Right kidney (tissue), 1 donor: ENCODE results near the gene TMEM132D.

ENCODE experiments used
- DNase-seq: peaks from one replicate; pipeline ENCODE4 v3.0.0-alpha.2; 2016

Gene TMEM132D

GRCh38 chr12:129532082-129532481 lies 371.7 kb downstream of the TMEM132D start:
- no peak for DNase-seq

DNA sequence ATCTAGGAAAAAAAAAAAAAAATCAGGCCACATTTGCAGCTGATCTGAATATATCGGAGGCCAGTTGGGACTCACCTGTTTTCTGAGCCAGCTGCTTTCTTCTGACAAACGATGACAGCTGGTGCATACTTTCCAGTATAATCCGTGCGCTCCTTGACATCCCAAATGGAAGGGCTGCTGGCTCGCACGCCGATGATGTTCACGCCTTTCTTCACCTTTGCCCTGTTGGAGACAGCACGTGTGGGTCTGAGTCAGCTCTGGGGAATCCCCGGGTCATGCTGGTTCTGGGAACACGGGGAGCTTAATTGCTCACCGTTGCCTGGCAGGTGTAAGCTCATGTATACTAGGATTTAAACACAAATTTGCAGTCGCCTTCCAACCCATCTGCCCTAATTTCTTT lies 372.8 kb downstream of the TMEM132D start:
- DNase-seq = no peak

DNA sequence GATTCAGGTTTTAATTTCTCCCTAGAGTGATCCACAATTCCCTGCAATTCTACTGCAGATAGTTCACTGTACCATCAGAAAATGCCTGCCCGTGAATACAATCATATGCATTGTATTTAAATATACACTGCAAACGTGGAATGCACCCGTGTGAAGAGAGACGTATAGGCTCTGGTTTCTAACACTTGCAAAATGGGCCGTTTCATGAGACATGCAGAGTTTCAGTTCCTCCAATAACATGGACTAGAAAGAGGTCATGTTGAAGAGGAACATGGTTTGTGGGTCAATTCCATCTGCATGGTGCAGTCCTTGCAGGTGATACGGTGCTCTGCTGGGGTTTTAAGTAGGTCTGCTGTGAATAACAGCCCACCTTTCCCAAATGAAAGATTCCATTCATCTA lies 373.3 kb downstream of the TMEM132D start:
- no peak for DNase-seq

DNA sequence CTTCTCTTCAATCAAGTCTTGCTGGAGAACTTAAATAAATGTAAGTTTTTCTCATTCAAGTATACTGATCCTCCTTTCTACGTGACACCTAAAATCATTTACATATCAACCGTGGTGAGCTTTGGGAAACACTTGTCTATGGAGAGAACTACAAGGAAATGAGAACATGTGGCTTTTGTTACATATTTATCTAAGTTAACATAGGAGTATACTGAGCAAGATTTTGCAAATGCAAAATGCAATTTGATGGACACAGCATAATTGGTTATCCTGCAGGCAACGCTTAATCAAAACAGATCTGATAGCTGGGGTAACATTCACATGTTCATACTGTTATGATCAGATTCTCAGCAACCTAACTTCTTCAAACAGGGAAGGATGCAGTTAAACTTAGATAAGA lies 376.3 kb downstream of the TMEM132D start:
- no peak for DNase-seq

- no peak for DNase-seq
Observed at GRCh38 chr12:129523621-129524020, 380.2 kb downstream of the TMEM132D start.

DNA sequence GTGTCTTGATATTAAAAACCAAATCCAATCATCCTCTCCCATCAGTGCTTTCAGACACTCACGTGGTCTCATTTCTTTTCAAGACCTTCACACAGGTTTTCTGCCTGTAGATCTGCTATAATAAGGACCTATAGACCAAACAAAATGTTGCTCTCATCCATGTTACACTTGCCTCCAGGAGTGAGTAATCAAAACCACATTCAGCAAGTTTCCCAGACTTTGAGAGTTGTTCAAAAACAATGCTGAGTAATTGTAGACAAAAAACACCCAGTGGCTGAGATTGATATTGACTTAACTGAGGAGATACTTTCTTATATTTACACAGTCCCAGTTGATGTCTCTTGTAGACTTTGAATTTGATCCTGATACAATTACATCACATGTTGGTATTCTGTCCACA lies 383.1 kb downstream of the TMEM132D start:
- no peak for DNase-seq

- DNase-seq = no peak
Observed at GRCh38 chr12:129503802-129504201, 400.0 kb downstream of the TMEM132D start.

- DNase-seq = no peak
Observed at GRCh38 chr12:129496226-129496625, 407.6 kb downstream of the TMEM132D start.

- DNase-seq = no peak
Observed at GRCh38 chr12:129494766-129495165, 409.1 kb downstream of the TMEM132D start.

DNA sequence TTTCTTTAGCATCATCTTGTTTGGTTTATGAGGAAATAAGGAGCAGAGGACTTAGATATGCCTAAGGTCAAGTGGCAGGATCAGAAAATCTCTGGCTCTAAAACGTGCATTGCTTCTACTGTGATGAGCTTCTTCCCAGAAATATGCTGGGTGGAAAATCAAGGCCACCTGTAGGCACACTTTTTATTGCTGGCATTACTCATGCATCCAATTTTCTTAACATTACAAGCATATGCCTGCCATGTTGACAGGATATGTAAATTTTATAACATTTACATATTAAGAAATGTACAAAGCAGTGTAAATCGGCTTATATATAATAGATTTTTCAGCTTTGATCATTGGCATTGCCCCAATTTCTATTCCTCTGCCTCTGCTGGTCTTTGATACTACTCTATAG lies 409.6 kb downstream of the TMEM132D start:
- no peak for DNase-seq

DNA sequence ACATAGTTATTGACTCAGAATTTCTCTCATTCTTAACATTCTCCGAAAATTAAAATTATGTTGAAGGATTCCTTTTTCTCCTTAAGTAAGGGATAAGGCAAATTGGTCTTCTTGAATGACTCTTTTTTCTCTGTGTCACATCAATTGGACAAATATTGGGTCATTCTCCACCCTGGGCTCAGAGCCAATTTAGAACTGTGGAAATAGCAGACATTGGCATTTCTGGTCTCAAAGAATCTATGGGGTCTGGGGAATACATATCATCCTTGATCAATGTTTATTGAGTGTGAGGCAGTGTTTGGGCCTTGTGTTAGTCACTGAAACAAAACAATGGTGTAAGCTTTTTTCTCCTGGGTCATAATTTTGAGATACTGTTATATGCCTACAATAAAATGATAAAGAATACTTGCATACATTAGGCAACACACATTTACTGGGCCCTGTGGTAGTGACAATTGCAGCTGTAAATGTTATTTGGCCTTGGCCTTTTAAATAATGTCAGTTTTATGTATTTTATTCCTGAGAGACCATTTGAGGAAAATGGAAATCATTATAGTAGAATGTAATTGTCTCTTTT lies 414.6 kb downstream of the TMEM132D start:
- no peak for DNase-seq

- DNase-seq = no peak
Observed at GRCh38 chr12:129486931-129487330, 416.9 kb downstream of the TMEM132D start.

GRCh38 chr12:129483111-129483893 lies 420.5 kb downstream of the TMEM132D start:
- DNase-seq = no peak

DNA sequence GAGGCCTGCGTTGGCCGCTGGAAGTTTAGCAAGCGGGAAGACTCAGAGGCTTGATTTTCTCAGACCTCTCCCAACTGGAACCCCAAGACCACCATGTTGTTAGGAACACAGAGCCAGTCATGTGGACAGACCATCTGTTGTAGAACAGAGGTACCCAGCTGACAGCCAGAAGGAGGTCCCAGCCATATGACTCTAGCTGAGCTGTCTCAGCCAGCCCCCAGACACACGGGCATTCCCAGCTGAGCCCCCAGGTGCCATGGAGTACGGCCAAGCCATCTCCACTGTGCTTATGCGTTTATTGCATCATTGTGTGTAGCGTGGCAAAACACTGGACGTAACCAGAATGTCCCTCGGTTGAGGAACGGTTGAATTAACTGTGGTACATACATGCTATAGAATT lies 421.9 kb downstream of the TMEM132D start:
- no peak for DNase-seq

DNA sequence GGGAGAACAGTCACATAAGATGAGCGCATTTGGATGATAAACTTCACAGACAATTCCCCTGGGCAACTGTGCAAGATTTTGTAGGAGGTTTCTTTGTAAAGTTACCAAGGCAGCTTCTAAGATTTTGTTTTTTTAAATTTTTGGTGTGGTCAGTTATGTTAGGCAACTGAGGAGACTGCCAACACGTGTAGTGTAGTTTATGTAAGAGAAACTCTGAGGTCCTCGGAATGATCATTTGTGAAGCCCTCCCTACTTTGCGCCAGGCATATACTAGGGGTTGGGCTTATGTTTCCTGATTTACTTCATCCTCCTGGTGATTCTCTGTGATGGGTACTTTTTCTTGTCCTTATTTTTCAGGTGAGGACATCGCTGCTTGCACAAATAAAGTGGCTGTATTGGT lies 433.6 kb downstream of the TMEM132D start:
- no peak for DNase-seq

- no peak for DNase-seq
Observed at GRCh38 chr12:129467726-129468125, 436.1 kb downstream of the TMEM132D start.

- DNase-seq = no peak
Observed at GRCh38 chr12:129467289-129467688, 436.5 kb downstream of the TMEM132D start.

GRCh38 chr12:129466499-129466898 lies 437.3 kb downstream of the TMEM132D start:
- no peak for DNase-seq

GRCh38 chr12:129459886-129460285 lies 443.9 kb downstream of the TMEM132D start:
- no peak for DNase-seq

DNA sequence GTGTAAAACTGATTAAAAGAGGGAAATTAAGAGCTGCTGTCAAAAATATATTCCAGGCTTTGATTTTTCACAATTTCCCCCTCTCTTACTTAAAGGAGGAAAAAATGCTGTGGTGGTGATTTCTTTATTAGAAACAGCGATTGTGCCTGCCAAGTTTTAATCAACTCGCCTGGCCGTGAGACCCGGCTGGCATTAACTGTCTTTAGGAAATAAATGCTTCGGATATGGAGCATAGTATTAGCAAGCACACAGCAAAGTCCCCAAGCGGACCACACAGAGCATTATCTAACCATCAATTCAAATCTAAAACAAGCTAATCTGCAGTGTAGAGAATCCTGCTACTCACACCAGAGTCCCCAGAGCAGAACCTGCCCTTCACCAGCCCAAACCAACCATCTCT lies 457.1 kb downstream of the TMEM132D start:
- no peak for DNase-seq

DNA sequence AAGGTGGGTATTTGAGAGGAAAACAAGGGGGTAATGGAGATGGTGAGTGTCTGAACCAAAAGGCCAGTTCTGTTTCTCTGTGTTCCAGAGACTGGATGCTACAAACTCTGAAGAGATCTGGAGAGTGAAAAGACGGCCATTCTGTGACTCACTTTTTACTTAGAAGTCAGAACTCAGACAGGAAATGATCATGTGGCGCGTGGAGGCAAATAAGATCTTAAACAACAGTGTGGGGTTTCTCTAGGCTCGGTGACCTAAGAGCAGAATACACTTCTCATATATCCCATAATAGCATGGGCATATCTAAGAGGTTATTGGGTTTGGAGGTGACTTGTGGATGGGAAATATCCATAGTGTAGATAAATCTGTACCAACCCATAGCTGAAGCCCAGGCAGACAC lies 463.5 kb downstream of the TMEM132D start:
- DNase-seq = no peak

DNA sequence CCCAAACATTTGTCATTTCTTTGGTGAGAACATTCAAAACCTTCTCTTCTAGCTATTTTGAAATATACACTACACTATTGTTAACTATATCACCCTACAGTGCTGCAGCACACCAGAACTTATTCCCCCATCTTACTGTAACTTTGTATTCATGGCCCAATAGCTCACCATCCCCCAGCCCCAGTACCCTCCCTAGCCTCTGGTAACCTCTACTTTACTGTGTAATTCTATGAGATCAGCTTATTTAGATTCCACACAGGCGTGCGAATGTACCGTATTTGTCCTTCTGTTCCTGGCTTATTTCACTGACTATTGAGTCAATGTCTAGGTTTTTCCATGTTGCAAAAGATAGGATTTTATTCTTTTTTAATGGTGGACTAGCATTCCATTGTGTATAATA lies 469.0 kb downstream of the TMEM132D start:
- no peak for DNase-seq

GRCh38 chr12:129428240-129428936 lies 475.4 kb downstream of the TMEM132D start:
- no peak for DNase-seq
